Liver (tissue), 9 donors: ENCODE measurements around the gene FAH. TPM values are rescaled to one million over a fixed set of nuclear protein-coding genes. Genes with fewer than 3 reads are reported as not detected.

Experiments
- DNase-seq: peaks from one replicate; pipeline ENCODE4 v3.0.0-alpha.2; 2017; ENCODE audit warnings: low spot score
- H3K27ac ChIP-seq, 2 donors: one replicate each; pipeline ENCODE4 v1.7.0; 2013; ENCODE audit warnings: inconsistent platforms in 2 of 2, low read length in 2 of 2, control low read depth in 1 of 2, low read depth in 1 of 2, mild to moderate bottlenecking in 1 of 2
- H3K27me3 ChIP-seq, 4 donors: one replicate each; pipeline versions ENCODE4 v1.6.1 to v1.7.0; 2013; ENCODE audit warnings: low read length in 3 of 4, inconsistent platforms in 1 of 4, mild to moderate bottlenecking in 1 of 4, moderate library complexity in 1 of 4; ENCODE audit not compliant: control insufficient read depth in 4 of 4, insufficient read depth in 4 of 4
- H3K36me3 ChIP-seq, 4 donors: one replicate each; pipeline versions ENCODE4 v1.6.1 to v1.7.0; 2013; ENCODE audit warnings: low read length in 3 of 4, mild to moderate bottlenecking in 3 of 4, low read depth in 1 of 4, moderate library complexity in 1 of 4; ENCODE audit not compliant: control insufficient read depth in 4 of 4, insufficient read depth in 3 of 4
- H3K4me1 ChIP-seq, 4 donors: one replicate each; pipeline versions ENCODE4 v1.6.1 to v1.7.0; 2013; ENCODE audit warnings: low read length in 3 of 4, mild to moderate bottlenecking in 3 of 4, moderate library complexity in 1 of 4; ENCODE audit not compliant: control insufficient read depth in 4 of 4, insufficient read depth in 4 of 4
- H3K4me3 ChIP-seq, 3 donors: one replicate each; pipeline versions ENCODE4 v1.6.1 to v1.7.0; 2013; ENCODE audit warnings: low read length in 3 of 3, control low read depth in 1 of 3, low read depth in 1 of 3, mild to moderate bottlenecking in 1 of 3
- H3K9ac ChIP-seq, 2 donors: one replicate each; pipeline ENCODE4 v1.7.0; 2013; ENCODE audit warnings: low read length in 2 of 2, mild to moderate bottlenecking in 2 of 2, moderate library complexity in 2 of 2, control low read depth in 1 of 2, low read depth in 1 of 2
- H3K9me3 ChIP-seq, 4 donors: one replicate each; pipeline versions ENCODE4 v1.6.1 to v1.7.0; 2013; ENCODE audit warnings: low read length in 3 of 4; ENCODE audit not compliant: control insufficient read depth in 4 of 4
- ATF3 ChIP-seq: IDR thresholded peaks from 2 replicates; pipeline ENCODE4 v1.6.1; 2016; ENCODE audit warnings: antibody characterized with exemption
- CTCF ChIP-seq: fragments of 150-350 bp; IDR thresholded peaks from 2 replicates; pipeline ENCODE4 v1.5.1; 2017; ENCODE audit warnings: improper control_type of control experiment, low read depth, low read length; ENCODE audit not compliant: missing input control
- FOXA1 ChIP-seq: IDR thresholded peaks from 2 replicates; pipeline ENCODE4 v1.6.1; 2016; ENCODE audit warnings: antibody characterized with exemption
- FOXA2 ChIP-seq: IDR thresholded peaks from 2 replicates; pipeline ENCODE4 v1.6.1; 2016; ENCODE audit warnings: antibody characterized with exemption
- GABPA ChIP-seq, 2 donors: IDR thresholded peaks in 1 of 2; conservative IDR thresholded peaks in 1 of 2; 2 replicates each; pipeline ENCODE4 v1.6.1; 2016; ENCODE audit warnings: antibody characterized with exemption in 2 of 2, mild to moderate bottlenecking in 1 of 2, moderate library complexity in 1 of 2
- HNF4A ChIP-seq, 2 donors: conservative IDR thresholded peaks; 2 replicates each; pipeline ENCODE4 v1.6.1; 2016; ENCODE audit warnings: antibody characterized with exemption in 2 of 2, mild to moderate bottlenecking in 2 of 2
- JUND ChIP-seq, 2 donors: IDR thresholded peaks; 2 replicates each; pipeline ENCODE4 v1.6.1; 2016; ENCODE audit warnings: antibody characterized with exemption in 2 of 2
- RAD21 ChIP-seq, 2 donors: IDR thresholded peaks; 2 replicates each; pipeline ENCODE4 v1.6.1; 2016; ENCODE audit warnings: antibody characterized with exemption in 2 of 2, mild to moderate bottlenecking in 2 of 2
- REST ChIP-seq: IDR thresholded peaks from 2 replicates; pipeline ENCODE4 v1.6.1; 2016; ENCODE audit warnings: antibody characterized with exemption, mild to moderate bottlenecking
- RXRA ChIP-seq, 2 donors: IDR thresholded peaks; 2 replicates each; pipeline ENCODE4 v1.6.1; 2017 to 2018; ENCODE audit warnings: antibody characterized with exemption in 2 of 2, mild to moderate bottlenecking in 1 of 2
- SP1 ChIP-seq: IDR thresholded peaks from 2 replicates; pipeline ENCODE4 v1.6.1; 2018; ENCODE audit warnings: antibody characterized with exemption, mild to moderate bottlenecking
- TAF1 ChIP-seq: conservative IDR thresholded peaks from 2 replicates; pipeline ENCODE4 v1.6.1; 2016; ENCODE audit warnings: antibody characterized with exemption, mild to moderate bottlenecking
- YY1 ChIP-seq: IDR thresholded peaks from 2 replicates; pipeline ENCODE4 v1.6.1; 2016; ENCODE audit warnings: antibody characterized with exemption, mild to moderate bottlenecking
- WGBS: extraction: QIAGEN DNeasy Blood & Tissue Kit; methylation state at CpG from one replicate; pipeline ENCODE4 v1.1.7; 2013; 5-methylcytosine and 5-hydroxymethylcytosine counted together
- polyA plus RNA-seq, 2 donors: library from polyadenylated mRNA; stranded (reverse) in 1 of 2; unstranded in 1 of 2; fragments of 200-250 nt in 1 of 2; fragments of >200 nt in 1 of 2; fragmentation: Nextera tagmentation in 1 of 2; extraction: Ambion mirVana in 1 of 2; gene quantifications; one replicate each; pipeline versions ENCODE4 v1.2.1 to v1.2.3, GENCODE V29; 2013 to 2015
- total RNA-seq, 2 donors: library from RNA; depleted of rRNA; stranded (reverse); fragments of >200 nt; gene quantifications; one replicate each; pipeline ENCODE4 v1.2.3, GENCODE V29; 2014
- TF ChIP-seq, protein P1 (sequence below): IDR thresholded peaks from 2 replicates; pipeline ENCODE4 v1.6.1; 2016; ENCODE audit warnings: antibody characterized with exemption
- TF ChIP-seq, protein P2 (sequence below): IDR thresholded peaks from 2 replicates; pipeline ENCODE4 v1.6.1; 2016; ENCODE audit warnings: antibody characterized with exemption
- donor health status: healthy.
- donor health status: healthy.
- donor health status: healthy.
- donor health status: healthy.
- donor health status: healthy.

Gene FAH
- total and polyA plus RNA-seq, 4 donors = 42.1 to 226 (median 186) TPM

DNA sequence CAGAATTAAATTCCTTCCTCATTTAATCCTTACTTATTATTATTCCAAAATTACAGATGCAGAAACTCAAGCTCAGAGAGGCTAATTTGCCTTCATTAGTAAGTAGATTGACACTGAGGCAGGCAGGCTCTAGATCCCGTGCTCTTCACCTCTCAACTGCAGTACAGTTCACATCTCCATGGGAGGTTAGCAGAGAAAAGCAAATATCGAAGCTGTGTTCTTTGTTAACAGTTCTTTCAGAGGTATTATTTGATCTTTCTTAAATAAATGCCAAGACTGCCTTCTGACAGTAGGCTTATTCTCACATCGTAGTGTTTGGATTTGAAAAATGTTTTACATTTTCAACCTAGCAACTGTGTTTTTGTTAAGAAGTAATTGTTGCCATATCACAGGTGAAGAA is 15.9 kb upstream of the FAH start:
- Histone ChIP-seq H3K36me3 (peaks cover 0 to 13% (median 6%) of the 10 kb centered on the region in 4 donors), H3K4me1 (peaks cover 2 to 10% (median 3%) of the 10 kb centered on the region in 4 donors)
- WGBS = 59% methylated on average over 3 of the region's 3 CpGs

More for the DNA sequence above, 15.9 kb upstream of the FAH start:
- no peak overlapping the region for H3K27ac ChIP-seq
- DNase-seq = no peak
- TF ChIP-seq, protein P1, sequence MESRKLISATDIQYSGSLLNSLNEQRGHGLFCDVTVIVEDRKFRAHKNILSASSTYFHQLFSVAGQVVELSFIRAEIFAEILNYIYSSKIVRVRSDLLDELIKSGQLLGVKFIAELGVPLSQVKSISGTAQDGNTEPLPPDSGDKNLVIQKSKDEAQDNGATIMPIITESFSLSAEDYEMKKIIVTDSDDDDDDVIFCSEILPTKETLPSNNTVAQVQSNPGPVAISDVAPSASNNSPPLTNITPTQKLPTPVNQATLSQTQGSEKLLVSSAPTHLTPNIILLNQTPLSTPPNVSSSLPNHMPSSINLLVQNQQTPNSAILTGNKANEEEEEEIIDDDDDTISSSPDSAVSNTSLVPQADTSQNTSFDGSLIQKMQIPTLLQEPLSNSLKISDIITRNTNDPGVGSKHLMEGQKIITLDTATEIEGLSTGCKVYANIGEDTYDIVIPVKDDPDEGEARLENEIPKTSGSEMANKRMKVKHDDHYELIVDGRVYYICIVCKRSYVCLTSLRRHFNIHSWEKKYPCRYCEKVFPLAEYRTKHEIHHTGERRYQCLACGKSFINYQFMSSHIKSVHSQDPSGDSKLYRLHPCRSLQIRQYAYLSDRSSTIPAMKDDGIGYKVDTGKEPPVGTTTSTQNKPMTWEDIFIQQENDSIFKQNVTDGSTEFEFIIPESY = no peak
- TF ChIP-seq, protein P2, sequence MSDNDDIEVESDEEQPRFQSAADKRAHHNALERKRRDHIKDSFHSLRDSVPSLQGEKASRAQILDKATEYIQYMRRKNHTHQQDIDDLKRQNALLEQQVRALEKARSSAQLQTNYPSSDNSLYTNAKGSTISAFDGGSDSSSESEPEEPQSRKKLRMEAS = no peak
- no peak for TF ChIP-seq FOXA2
- TF ChIP-seq TAF1 = no peak
- no peak for TF ChIP-seq ATF3
- no peak for TF ChIP-seq GABPA (IDR thresholded peaks at IDR 0.05 in 1 of 2, conservative IDR thresholded peaks at IDR 0.05 in 1 of 2)
- TF ChIP-seq HNF4A (conservative IDR thresholded peaks at IDR 0.05) = no peak
- TF ChIP-seq SP1 = no peak
- no peak for TF ChIP-seq RAD21 (IDR thresholded peaks at IDR 0.05)
- TF ChIP-seq FOXA1 = no peak
- no peak for TF ChIP-seq REST
- no peak for TF ChIP-seq JUND (IDR thresholded peaks at IDR 0.05)
- TF ChIP-seq RXRA (IDR thresholded peaks at IDR 0.05) = no peak
- TF ChIP-seq YY1 = no peak
- no peak for TF ChIP-seq CTCF
- H3K4me3 ChIP-seq = no peak overlapping the region
- H3K9me3 ChIP-seq = no peaks in the 10 kb centered on the region
- H3K9ac ChIP-seq = no peak overlapping the region
- H3K27me3 ChIP-seq = no peaks in the 10 kb centered on the region
